Measurements from ENCODE around the gene EPHA2.
A peak's percentile ranks its signal among the peaks of the same experiment; 100 is the strongest.

EPHA2 gene

DNA sequence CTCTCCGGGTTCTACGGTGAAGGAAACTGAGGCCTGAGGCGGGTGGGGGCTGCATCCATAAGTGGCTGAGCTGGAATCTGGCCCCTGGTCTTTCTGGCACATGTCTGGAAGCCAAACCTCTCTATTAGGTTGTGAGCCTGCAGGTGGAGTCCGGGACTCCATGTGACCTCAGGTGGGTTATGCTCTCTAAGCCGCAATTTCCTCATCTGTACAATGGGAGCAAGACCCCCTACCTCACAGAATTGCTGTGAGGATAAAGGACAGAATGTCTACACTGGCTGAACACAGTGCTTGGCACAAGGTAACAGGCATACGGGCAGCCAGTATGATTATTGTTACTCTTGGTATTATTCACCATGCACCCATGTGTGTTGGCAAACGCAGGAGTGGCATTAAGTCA is 6.7 kb downstream of the EPHA2 start:
- DNase-seq, result no peak

DNA sequence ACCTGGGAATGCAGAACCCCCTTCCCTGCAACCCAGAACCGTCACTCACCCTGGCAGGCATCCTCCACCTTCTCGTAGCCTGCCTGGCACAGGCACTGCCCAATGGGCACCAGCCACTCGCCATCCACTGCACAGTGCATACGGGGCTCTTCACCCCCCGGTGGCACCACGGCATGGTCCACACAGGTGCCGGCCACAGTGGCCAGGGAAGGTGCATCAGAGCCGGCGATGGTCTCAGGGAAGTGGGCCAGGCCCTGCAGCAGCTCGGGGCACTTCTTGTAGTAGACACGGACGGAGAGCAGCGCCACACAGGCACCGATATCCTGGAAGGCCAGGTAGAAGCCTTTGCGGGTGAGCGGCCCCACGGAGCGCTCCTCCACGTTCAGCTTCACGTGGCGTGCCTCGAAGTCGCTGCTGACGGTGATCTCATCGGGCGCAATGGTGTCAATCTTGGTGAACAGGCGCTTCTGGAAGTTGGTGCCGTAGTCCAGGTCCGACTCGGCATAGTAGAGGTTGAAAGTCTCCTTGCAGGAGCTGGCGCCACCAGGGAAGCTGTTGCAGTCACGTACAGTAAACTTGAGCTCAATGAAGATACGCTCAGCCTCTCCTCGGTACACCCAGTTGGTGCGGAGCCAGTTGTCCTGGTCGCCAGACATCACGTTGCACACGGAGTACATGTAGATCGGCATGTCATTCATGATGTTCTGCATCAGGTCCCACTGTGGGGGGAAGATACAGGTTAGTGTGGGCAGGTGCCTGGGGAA is 7.4 kb downstream of the EPHA2 start:
- no peak for DNase-seq

DNA sequence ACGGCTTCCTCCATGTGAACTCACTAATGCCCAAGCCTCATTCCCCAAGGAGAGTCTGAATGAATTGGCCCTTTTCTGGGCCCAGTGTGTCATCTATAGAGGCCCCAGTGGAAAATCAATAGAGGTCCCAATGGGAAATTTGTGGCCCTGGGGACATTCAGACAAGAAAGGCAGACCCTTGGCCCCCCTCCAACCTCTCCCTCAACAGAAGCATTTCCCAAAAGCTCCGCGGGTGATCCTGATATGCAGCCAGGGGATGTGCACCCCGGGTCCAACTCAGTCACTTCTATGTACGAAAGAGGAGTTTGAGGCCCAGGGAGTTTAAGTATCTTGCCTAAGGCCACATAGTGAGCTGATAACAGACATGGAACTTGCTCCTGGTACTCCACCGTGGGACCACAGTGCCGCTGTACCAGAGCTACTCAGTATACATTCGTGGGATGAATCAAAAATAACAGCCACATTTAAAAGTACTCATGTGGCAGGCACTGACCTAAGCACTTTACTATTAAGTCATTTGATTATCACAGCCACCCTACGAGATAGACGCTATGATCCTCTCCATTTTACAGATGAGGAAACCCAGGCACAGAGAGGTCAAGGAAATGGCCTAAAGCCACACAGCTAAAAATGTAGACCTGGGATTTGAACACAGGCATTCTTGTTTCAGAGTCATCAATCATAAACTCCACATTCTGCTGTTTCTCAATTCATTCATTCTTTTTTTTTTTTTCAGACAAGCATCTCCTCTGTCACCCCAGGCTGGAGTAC is 8.5 kb downstream of the EPHA2 start:
- DNase-seq, result no peak

DNA sequence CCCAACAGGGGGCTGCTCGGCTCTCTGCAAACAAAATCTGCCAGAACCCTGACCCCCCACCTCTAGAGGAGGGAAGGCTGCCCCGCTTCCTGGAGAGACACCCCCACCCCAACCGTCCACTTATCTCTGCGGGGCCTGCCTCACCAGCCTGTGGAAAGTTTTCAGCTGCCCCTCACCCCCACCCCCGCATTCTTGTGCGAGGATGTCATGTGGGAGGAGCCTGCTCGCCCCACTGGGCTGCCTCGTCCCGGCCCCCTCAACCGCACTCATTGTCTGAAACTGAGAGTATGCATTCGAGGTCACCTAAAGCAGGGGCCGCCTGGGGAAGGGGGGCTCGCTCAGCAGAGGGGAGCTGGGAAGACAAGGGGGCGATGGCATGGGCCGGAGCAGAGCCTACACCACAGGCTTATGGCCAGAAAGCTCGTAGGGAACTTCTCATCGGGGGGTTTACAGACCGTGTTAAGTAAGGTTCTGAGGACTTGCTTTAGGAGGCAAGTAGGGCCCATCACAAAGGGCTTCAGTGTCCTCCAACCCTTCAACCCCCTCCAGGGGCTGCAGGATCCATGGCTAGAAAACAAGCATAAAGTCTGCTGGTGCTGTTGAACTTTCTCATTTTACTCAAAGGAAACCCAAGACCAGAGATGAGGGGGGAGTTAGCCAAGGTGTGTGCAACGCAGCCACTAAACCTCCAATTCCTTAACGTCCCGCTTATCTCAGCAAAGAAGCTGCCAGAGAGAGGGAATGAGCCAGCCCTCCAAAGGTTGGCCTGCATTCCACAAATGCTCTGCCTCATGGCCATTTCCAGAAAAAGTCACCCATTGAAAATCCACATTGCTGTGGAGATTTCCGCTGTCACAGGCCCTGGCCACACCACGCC is 9.4 kb downstream of the EPHA2 start:
- DNase-seq, result no peak

DNA sequence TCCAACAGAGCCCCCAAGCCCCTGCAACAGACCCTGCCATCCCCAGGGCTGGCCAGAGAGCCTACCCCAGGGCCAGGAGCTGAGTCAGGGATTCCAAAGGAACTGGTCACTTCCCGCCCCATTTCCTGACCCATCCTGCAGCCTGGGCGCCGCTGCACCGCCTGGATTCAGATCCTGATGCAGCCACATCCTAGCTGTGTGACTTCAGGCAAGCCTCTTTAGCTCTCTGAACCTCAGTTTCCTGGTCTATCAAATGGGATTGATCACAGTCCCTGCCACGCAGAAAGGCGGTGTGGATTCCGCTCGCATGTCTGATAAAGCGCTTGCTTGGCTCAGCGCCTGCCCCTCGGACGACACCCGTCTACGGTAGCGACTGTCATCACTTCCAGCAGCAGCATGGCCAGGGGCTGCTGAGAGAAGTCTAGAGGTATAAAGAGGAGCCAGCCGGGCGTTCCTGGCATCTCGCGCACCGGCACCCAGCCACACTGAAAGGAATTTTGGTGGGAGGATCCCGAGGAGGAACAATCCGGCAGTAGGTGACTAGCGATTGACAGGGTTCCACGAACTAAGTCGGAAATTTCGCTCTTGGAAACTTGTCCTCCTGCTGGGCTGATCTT is 10.1 kb downstream of the EPHA2 start:
- DNase-seq, result no peak

DNA sequence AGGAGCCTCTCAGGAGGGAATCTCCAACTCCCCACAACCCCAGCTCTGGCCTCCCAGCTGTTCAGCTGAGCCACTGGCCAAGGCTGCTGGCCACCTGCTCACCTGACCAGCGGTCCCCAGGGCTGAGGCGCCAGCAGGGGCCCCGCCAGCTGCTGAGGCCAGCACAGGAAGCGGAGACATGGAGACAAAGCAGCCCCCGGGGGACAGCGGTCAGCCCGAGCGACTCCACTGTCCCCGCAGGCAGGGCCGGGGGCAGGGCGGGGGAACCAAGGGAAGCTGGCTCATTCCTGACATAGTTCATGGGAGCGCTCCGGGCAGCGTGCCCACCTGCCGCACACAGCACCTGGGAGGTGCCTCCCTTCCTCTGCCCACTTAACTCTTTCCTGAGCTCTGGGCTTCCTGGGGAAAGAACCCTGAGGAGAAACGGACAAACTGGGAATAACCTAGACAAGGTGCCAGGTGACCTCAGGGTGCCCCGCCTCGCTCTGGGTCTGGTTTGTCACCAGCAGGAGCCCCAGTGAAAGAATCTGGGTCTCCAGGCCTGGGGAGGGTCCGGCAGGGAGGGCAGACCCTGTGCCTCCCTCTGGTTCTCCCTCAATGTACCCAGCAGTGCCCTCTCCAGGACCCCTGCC is 10.7 kb downstream of the EPHA2 start:
- DNase-seq, result no peak

DNA sequence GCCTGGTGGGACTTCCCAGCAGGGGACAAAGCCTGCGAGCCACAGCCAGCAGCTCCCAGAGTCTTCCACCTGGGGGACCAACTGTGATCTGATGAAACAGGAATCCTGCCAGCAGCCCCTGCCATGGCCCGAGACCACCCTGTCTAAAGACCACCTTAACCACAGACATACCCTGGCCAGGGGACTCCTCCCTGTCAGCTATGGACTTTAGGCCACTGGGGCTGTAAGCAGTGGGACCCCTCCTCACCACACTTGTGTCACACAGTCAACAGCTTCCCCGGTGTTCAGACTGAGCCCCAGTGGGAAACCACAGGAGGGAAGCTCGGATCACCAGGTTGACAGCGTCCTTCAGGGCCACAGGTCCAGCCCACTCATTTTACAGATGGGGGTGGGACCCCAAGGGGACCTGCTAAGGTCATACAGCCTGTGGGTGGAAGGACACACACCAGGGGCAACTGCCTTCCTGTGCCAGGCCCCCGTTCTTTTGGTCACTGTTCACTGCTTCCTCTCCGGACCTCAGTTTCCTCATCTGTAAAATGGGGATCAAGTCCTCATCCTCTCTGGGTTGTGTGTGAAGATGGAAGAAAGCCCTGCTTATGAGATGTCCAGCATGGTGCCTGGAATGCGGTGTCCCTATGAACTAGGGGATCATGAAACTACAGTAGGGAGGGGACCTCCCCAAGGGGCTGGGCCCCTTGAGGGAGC is 11.4 kb downstream of the EPHA2 start:
- no peak for DNase-seq

DNA sequence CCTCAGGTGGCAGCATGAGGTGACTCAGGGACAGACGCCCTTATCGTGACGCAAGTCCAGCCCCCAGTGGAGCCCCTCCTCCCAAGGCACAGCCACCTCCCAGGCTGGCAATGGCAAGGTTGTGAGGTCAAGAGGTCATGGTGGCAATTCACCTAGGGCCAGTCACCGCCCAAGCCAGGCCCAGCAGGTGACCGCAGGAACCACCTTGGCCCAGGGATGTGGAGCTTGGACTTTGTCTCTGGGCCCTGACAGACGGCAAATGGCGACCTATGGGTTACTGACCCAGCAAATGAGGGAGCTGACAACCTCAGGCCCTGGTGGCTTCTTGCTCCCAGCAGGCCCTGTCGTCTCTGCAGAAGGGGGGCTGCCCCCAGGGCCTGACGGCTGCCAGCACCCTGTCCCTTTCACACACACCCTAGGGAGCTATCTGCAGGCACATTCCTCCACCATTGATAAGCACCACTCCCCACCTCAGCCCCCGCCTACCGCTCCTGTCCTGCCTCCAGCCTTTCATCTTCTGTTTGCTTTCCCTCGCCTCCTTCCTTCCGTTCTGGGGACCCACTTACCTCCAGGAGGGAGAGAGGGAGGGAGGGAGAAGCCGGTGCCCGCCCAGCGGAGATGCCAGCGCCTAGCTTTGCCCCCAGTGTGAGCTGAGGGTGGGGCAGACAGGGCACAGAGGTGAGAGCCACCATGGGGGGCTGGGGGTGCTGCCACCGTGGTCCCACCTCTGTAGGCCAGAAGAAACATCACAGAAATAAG is 12.1 kb downstream of the EPHA2 start:
- DNase-seq, result no peak

DNA sequence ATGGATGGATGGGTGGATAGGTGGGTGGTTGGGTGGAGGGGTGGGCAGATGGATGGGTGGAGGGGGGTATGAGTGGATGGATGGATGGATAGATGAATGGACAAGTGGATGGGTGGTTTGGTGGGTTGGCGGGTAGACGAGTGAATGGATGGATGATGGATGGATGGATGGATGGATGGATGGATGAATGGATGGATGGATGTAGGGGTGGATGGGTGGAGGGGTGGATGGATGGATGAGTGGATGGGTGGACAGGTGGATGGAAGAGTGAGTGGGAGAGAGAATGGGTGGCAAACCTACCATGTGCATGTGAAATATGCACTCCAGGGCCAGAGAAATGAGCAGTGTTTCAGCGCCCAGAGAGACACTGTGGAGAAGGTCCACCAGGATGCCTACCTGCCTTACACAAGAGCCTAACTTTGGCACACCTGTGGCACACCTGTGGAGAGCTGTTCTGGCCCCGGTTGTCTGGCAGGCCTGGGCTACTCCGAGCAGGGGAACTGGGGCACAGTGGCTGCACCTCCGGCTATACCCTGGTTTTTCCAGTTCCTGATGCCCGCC is 12.8 kb downstream of the EPHA2 start:
- no peak for DNase-seq

DNA sequence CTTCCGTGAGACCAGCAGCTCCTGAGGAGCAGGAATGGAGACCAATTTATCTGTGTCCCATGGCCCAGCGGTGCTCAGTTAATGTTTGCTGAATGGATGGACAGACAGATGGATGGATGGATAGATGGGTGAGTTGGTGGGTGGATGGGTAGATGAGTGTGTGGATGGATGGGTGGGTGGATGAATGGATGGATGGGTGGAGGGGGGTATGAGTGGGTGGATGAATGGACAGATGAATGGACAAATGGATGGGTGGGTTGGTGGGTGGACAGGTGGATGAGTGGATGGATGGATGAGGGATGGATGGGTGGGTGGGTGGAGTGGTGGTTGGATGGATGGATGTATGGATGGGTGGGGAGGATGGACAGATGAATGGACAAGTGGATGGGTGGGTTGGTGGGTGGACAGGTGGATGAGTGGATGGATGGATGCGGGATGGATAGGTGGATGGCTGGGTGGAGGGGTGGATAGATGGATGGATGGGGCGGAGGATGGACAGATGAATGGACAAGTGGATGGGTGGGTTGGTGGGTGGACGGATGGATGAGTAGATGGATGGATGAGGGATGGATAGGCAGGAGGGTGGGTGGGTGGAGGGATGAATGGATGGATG is 13.4 kb downstream of the EPHA2 start:
- no peak for DNase-seq

DNA sequence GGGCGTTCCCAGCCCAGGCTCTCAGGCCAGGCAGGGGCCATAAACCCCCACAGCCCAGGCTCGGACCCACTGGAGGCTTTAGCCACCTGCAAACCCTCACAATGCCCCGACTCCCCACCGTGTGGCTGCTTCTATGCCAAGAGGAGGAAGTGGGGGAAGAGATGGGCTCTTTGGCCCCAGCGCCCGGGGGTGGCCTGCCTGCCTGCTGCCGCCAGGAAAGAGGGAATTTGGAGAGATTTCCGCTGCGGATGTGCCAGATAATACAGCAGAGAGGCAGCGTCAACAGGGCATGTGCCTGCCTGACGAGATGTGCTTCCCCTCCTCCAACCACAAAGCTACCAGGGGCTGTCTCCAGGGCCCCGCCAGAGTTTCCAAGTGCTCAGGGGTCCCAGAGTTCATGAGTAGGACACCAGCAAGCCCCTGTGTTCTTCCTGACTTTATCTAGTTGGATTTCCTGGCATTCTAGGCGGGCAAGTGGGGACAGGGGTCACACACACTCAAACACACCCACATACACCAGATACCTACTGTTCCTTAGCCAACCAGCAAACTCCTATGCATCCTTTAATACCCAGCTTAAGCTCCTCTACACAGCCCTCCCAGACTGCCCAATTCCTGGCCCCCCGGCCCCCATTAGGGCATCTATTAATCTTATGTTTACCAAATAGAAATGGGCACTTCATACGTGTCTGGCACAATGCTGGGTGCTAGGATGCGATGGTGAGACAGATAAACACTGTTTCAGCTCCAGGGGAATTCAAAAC is 14.1 kb downstream of the EPHA2 start:
- no peak for DNase-seq

DNA sequence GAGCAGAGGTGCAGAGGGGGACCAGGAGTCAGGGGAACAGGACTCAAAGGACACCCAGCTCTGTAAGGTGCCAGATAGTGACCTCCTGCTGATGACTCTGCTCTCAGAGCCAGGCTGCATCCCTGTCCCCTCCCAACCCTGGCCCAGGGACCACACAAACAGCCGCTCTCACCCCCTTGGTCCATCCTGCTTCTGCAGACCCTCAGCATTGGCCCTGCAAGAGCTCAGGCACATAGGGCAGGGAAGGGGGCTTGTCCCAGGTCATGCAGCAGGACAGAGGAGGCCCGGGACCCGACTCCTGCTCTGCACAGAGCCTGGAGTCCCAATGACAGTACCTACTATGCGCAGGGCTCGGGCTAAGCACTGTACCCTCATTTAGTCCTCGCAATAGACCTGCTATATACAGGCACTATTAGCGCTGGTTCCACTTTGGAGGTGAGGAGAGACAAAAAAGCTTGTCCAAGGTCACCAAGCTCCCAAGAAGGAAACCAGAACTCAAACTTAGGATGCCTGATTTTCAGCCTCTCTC is 15.7 kb downstream of the EPHA2 start:
- DNase-seq, result no peak

DNA sequence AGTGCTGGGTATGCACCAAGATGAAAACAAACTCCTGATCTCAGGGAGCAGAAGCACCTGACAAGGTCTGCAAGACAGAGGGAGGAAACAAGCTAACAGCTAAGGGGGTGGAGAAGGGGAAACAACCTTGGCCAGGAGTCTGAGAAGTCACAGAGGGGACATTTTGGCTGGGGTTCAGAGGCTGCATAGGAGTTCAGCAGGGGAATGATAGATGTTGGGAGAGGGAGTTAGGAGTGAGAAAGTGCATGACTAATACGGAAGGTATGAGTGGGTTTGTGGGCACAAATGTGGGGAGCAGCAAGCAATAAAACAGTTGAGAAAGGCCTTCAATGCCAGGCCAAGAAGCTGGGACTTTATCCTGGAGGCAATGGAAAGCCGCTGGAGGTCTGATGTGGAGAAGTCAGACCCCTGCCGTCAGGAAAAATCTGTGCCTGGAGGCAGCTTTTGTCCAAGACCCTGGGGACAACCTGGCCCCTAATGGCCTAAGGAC is 16.4 kb downstream of the EPHA2 start:
- peak; percentile 17 for DNase-seq

DNA sequence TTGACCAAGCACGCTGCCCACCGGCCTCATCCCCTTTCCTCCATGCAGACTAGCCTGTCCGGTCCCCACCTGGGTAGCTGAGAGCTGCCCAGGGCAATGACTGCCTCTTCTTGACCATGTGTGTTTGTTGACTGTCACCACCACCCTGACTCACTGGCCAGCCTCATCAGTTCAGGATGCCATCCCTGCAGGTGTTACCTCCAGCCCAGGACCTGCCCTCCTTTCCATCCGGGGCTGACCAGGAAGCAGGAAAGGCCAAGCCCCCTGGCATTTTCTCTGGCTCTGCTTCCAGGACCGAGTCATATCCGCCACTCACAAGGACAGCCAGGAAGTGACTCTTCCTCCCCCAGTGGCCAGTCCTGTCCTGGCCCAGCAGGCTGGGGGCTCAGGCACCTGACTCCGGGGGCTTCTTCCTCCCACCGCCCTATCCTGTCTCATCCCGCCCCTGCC is 17.1 kb downstream of the EPHA2 start:
- no peak for DNase-seq

DNA sequence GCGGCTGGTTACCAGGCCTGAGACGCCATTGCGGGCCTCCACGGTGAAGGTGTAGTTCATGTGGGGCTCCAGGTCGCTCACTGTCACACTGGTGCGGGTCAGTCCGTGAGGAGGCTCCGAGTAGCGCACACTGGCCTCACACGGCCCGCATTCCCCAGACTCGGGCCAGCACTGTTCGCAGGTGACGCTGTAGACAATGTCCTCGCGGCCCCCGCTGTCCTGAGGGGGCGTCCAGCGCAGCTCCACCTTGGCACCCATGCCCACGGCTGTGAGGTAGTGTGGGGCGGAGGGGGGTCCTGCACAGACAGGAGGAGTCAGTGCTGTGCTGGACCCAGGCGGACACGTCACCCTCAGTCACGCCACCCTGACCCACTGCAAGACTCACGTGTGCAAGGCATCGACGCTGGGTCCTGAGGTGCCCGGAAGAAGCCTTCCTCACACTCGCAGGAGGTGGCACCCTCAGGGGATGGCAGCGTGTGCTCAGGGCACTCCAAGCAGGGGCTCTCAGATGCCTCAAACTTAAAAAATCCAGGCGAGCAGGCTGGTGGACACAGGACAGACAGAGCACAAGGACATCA is 17.9 kb downstream of the EPHA2 start:
- DNase-seq, result no peak

DNA sequence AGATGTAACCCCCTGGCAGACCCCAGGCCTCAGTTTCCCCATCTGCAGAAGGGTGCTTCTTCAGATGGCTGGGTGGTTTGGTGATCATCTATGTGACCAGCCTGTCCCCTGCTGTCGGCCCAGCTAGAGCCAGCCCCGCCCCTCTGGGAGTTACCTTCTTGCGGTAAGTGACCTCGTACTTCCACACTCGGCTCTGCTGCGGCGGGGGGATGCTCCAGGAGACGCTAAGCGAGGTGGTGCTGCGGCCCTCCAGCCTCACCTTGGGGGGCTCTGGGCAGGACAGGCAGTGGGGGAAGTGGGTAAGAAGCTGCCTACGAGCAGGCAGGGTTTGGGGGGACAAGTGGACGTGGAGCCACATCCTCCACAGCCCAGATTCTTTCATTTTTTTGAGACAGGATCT is 20.4 kb downstream of the EPHA2 start:
- DNase-seq, result no peak

DNA sequence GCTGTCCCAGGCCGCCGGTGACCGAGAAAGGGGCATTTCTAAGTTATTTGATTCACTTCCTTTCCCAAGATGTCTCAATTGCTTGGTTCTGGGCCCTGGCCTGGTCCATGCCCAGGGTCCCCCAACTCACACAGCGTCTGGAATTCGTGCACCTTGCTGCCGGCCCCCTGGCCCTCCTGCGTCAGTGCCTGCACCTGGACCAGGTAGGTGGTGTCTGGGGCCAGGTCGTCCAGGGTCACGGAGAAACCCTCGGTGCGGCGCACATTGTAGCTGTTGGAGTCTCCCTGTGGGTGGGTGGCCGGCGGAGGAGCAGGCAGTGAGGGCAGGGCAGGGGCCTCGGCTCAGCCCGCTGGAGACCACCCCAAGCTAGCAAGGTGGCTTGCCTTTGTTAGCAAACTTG is 21.0 kb downstream of the EPHA2 start:
- no peak for DNase-seq

DNA sequence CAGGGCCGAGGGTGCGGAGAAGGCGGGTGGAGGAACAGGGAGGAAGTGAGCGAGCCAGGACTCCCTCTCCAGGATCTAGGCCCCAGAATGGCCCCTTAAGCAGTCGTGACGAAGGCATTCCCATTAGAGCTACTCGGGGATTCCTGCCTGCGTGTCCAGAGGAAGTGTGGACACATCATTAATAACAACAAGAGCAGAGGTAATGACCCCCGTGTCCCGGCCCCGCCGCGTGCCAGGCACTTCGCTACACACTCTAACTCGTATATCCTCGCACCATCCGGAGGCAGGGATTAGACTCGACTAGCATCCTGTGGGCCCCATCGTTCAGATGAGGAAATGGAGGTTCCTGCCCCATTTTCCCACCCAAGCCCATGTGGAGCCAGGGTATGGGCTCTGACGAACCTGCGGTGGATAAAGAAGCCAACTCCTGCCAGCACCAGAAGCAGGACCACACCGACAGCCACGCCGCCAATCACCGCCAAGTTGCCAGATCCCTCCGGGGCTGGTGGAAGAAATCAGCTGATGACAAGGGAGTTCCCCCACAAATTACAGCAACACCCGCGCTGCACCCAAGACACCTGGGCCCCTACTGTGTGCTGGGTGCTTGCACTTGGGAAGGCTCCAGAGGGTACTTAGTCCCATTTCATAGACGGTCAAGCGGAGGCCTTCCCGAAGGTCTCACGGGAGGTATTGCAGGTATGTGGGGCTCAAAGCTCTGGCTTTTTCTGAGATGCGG is 21.6 kb downstream of the EPHA2 start:
- no peak for DNase-seq
